Type B pancreatic cell (in vitro differentiated cells): ENCODE results near the gene WIZ. TPM values are rescaled to one million over a fixed set of nuclear protein-coding genes. Genes with fewer than 3 reads are reported as not detected.
"Not testable (repeated sequence)": the region's sequence is repeated elsewhere in the genome, so short reads cannot be mapped to it uniquely, and the experiment has no call there.

Experiments used
- DNase-seq: peaks from one replicate; pipeline ENCODE4 v3.0.0; 2021; ENCODE audit warnings: mixed read lengths; ENCODE audit not compliant: unreplicated experiment; ENCODE audit errors: extremely low spot score
- H3K27ac Mint-ChIP-seq: 2 replicates; pipeline ENCODE4 v1.8.0; 2021; ENCODE audit warnings: mild to moderate bottlenecking, mixed read lengths
- H3K27me3 Mint-ChIP-seq: 2 replicates; pipeline ENCODE4 v1.8.0; 2021; ENCODE audit warnings: mixed read lengths
- H3K36me3 Mint-ChIP-seq: 2 replicates; pipeline ENCODE4 v1.8.0; 2021; ENCODE audit warnings: mixed read lengths
- H3K4me1 Mint-ChIP-seq: one replicate; pipeline ENCODE4 v1.8.0; 2021; ENCODE audit warnings: mixed read lengths; ENCODE audit not compliant: unreplicated experiment
- H3K4me3 Mint-ChIP-seq: 2 replicates; pipeline ENCODE4 v1.8.0; 2021; ENCODE audit warnings: mild to moderate bottlenecking, mixed read lengths
- H3K9me3 Mint-ChIP-seq: 2 replicates; pipeline ENCODE4 v1.8.0; 2021; ENCODE audit warnings: mixed read lengths
- CTCF ChIP-seq: fragments of 200-600 bp; sonication (generic); conservative IDR thresholded peaks from 2 replicates; pipeline ENCODE4 v1.5.0; 2021; ENCODE audit warnings: antibody characterized with exemption, mild to moderate bottlenecking
- total RNA-seq: library from RNA; stranded (reverse); gene quantifications from 2 replicates; pipeline ENCODE4 v1.2.1, GENCODE V29; 2021; ENCODE audit warnings: low replicate concordance

WIZ gene
- total RNA-seq, 1 donor from 2014 or later, result 45.8 TPM

DNA sequence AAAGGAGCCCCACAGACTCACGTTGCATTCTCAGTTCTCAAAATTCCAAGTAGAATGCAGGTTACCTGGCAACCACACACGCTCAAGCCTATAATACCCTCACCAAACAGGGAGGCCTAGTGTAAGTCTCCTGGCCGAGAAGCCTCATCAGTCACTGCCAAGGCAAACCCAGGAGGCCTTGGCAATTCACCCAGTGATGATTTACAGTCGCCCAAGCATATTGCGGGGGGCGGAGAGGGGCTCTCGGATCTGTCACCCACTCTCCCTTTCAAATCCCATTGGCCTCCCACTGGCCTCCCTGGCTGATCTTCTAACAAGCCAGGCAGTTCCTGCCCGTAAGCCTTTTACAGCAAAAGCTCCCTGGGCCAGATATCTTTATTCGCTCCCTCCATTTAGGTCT is 32.1 kb downstream of the WIZ start:
- Mint-ChIP-seq H3K36me3 (peaks cover 19% of the 10 kb centered on the region), H3K4me1 (peaks cover 28% of the 10 kb centered on the region), H3K27ac (peak overlapping the region; percentile 100), H3K4me3 (peak overlapping the region; percentile 100), H3K27me3 (no peaks in the 10 kb centered on the region), H3K9me3 (no peaks in the 10 kb centered on the region)
- no peak for TF ChIP-seq CTCF
- no peak for DNase-seq

DNA sequence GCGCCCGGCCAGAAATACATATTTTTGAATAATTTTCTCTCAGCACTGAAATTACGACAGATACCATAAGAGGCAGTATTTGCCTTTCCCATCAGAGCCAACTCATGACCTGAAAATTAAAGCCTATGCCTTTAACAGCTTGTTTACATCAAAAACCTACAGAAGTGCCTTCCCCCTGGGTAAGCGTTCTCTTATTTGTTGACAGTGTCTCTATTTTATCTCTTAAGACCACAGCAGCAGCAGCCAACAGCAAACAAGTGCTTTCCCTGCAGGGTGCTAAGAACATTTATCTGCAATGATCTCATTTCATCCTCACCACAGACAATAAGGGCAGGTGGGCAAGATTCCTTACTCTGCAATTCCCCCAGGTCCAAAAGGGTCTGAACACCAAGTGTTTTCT is 36.9 kb downstream of the WIZ start:
- Mint-ChIP-seq H3K4me3 (peak overlapping the region; percentile 31), H3K27me3 (no peaks in the 10 kb centered on the region), H3K27ac (peak overlapping the region; percentile 89), H3K36me3 (peaks cover 19% of the 10 kb centered on the region), H3K4me1 (peaks cover 25% of the 10 kb centered on the region), H3K9me3 (no peaks in the 10 kb centered on the region)
- TF ChIP-seq CTCF, result no peak
- DNase-seq, result no peak

DNA sequence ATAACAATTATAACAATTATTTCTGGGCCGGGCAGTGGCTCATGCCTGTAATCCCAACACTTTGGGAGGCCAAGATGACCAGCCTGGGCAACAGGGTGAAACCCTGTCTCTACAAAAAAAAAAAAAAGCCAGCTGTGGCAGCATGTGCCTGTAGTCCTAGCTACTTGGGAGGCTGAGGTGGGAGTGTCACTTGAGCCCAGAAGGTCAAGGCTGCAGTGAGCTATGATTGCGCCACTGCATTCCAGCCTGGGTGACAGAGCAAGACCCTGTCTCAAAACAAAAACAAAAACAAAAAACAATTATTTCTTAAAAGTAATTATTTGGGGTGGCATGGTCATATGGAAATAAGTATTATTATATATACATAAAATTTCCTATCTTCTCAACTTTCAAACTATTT is 38.4 kb downstream of the WIZ start:
- H3K4me3 Mint-ChIP-seq, H3K27me3 Mint-ChIP-seq, DNase-seq, H3K9me3 Mint-ChIP-seq, H3K27ac Mint-ChIP-seq: not testable (repeated sequence)
- H3K36me3 Mint-ChIP-seq, result peaks cover 14% of the 10 kb centered on the region
- peaks cover 16% of the 10 kb centered on the region for H3K4me1 Mint-ChIP-seq

- H3K4me1 Mint-ChIP-seq, result peaks cover 11% of the 10 kb centered on the region
- no peak overlapping the region for H3K4me3 Mint-ChIP-seq
- H3K36me3 Mint-ChIP-seq, result peaks cover 16% of the 10 kb centered on the region
These were observed 45.0 kb downstream of the WIZ start for GRCh38 chr19:15404780-15405211.

DNA sequence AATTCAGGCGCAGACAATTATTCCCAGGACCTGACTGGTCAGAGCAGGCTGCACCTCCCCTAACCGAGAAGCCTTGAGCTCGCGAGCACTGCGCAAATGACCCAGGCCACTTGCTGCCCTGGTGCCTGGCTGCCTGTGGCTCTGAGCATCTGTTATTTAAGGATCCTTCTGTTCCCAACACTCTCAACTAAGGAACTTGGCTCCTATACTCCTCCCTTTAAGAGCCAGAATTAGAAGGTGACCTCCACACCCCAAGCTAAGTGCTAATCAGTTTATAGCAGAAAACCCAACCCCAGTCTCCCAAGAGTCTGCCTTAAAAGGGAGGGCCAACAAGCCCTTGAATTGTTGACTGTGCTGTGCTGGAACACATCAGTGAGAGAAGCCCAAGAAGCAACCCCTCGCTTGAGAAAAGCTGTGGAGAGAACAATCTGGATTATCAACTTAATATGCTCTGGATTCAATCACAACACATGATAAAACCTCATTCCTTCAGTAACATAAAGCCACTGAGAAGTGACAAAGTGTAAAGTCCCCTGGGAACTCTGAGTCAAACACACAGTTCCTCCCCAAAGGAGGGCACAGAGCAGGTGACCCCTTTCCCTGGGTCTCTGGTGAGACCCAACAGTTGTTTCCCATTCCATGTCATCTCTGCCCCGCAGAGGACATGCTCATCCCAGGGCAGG is 45.5 kb downstream of the WIZ start:
- Mint-ChIP-seq H3K4me1 (peaks cover 11% of the 10 kb centered on the region), H3K27ac (no peak overlapping the region), H3K9me3 (no peaks in the 10 kb centered on the region), H3K27me3 (no peaks in the 10 kb centered on the region), H3K4me3 (no peak overlapping the region), H3K36me3 (peaks cover 13% of the 10 kb centered on the region)
- TF ChIP-seq CTCF, result no peak
- no peak for DNase-seq

More at GRCh38 chr19:15404780-15405211, 45.0 kb downstream of the WIZ start:
- H3K9me3 Mint-ChIP-seq, result no peaks in the 10 kb centered on the region
- H3K27me3 Mint-ChIP-seq, result no peaks in the 10 kb centered on the region
- H3K27ac Mint-ChIP-seq, result no peak overlapping the region
- DNase-seq, result no peak
- TF ChIP-seq CTCF, result no peak

DNA sequence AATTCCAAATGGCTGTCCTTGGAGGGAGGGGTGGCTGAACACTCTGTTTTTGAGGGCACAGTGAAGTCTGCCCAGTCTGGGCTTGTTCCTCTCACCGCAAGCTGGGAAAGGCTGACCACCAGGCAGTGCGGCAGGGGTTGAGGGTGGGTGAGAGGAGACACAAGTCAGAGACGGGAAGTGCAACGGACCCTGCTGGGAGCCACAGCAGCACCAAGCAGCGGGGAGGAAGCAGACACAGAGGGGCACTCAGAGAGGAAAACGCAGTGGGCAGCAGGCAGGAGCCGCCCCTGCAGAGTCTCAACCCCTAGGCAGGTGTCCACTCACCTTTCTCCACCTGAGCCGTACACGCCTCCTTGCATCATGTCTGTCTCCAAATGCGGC is 46.6 kb downstream of the WIZ start:
- no peaks in the 10 kb centered on the region for H3K27me3 Mint-ChIP-seq
- no peak for DNase-seq
- peaks cover 11% of the 10 kb centered on the region for H3K4me1 Mint-ChIP-seq
- no peak for TF ChIP-seq CTCF
- peak overlapping the region; percentile 22 for H3K27ac Mint-ChIP-seq
- H3K4me3 Mint-ChIP-seq, result no peak overlapping the region
- H3K36me3 Mint-ChIP-seq, result peaks cover 10% of the 10 kb centered on the region
- no peaks in the 10 kb centered on the region for H3K9me3 Mint-ChIP-seq
